Glomerular visceral epithelial cell (primary cell): Measurements from ENCODE around the gene SIK3.
A peak's percentile ranks its signal among the peaks of the same experiment; 100 is the strongest.

Experiments
- DNase-seq: peaks from one replicate; pipeline ENCODE4 v3.0.0-alpha.2; 2016; ENCODE audit errors: extremely low spot score

SIK3 gene

DNA sequence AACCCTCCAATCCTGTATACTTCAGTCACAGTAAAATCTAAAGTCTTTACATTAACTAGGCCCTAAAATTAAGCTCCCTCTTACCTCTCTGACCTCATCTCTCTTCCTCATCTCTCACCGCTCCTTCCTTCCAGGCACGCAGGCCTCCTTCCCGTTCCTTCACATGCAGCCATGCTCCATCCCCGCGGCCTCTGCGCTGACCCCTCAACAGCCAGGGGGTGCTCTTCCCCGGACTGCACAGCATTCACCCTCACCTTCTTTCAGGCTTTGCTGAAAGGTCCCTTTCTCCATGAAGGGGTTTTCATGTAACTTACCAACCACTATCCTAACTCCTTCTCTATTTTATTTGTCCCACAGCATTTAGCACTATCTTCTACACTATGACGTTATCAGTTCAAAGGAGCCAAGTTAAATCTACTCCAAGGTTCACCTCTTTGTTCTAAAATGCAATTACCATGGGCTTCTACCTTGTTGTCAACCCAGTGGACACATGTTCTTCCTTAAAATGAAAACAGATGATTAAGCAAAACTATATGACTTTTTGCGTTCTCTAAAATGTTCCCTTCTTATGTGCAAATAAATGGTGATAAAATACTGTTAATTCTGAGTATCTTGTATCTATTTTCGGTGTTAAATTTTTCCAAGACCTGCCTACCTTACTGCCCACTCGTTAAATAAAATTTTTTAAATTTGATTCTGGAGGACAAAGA, 203.0 kb downstream of the SIK3 start:
- DNase-seq: no peak

DNA sequence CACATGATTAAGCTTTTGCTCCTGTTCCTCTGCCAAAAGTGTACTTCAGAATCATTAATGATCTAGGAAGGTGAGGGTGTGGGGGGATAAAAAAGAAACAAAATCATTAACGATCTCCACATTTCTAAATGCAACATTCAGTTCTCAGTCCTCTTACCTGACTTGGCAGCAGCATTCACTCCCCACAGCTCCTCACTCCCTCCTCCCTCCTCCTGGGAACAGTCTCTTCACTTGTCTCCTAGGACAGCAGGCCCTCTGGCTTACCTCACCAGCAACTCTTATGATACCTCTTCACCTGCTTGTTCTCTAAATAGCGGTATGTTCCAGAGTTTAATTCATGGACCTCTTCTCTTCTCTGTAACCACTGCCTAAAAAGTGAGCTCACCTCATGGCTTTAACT, 204.3 kb downstream of the SIK3 start:
- DNase-seq: no peak

DNA sequence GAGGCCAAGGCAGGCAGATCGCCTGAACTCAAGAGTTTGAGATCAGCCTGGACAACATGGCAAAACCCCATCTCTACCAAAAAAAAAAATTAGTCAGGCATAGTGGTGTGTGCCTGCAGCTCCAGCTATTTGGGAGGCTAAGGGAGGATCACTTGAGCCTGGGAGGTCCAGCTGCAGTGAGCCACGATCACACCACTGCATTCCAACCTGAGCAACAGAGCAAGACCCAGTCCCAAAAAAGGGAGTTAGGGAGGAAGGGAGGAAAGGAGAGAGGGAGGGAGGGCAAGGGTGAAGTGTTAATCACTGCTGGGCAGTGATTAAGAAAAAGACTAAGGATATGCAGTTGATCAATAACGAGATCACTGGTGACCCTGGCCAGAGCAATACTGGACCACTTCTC, 204.8 kb downstream of the SIK3 start:
- DNase-seq: no peak

DNA sequence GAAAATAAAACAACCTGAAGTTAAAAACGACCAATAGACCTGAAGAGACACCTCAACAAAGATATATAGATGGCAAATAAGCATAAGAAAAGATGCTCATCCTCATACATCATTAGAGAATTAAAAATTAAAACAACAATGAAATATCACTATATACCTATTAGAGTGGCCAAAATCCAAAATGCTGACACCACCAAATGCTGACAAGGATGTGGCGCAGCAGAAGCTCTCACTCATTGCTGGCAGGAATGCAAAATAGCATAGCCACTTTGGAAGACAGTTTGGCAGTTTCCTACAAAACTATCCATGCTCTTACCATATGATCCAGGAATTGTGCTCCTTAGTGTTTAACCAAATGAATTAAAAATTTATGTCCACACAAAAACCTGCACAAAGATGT, 205.9 kb downstream of the SIK3 start:
- DNase-seq: no peak

DNA sequence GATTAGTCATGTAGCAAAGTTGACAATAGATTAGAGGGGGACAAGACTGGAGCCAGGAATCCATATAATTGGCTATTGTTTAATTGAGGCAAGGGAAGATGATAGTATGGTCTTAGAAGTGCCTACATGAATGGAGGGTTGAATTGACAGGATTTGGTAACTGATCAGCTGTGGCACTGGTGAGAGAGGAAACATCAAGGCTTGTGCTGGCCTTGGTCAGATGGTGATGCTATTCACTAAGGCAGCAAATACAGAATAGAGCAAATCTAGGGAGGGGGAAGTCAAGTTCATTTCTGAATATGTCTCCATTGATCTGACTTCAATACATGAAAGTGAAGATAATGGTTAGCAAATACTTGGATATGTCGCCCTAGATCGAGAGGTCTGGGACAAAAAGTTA, 206.5 kb downstream of the SIK3 start:
- DNase-seq: no peak

DNA sequence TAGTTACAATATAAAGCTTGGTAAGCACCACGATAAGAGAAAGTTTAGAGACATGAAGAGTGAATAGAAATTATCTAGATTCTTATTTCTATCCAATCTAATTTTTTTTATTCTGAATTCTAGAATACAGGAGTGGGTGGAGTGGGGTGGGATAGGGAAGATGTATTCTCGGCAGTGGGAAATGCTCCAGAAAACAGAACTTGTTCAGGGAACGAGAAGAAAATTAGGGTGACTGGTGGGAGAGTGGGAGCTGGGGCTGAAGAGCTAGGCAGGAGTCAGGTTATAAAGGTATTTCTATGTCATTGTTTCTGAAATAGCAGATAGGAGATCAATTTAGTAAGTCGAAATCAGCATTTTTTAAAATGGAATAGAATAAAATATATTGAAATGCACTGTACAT, 207.6 kb downstream of the SIK3 start:
- DNase-seq: no peak

DNA sequence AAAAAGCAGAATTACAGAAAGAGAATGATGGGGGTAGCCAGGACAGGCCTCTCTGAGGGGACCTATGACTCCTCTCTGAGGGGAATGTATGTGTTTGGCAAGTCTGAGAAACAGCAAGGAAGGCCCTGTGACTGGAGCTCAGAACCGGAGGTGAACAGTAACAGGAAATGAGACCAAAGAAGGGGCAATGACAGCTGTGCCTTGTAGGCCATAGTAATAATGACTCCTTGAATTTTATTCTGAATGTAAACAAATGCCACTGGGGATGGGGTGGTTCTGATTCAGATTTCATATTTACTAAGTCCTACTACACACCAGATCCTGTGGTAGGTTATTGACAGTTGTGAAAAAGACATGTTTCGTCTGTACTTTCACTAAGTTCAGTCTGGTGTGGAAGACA, 208.0 kb downstream of the SIK3 start:
- DNase-seq: no peak

DNA sequence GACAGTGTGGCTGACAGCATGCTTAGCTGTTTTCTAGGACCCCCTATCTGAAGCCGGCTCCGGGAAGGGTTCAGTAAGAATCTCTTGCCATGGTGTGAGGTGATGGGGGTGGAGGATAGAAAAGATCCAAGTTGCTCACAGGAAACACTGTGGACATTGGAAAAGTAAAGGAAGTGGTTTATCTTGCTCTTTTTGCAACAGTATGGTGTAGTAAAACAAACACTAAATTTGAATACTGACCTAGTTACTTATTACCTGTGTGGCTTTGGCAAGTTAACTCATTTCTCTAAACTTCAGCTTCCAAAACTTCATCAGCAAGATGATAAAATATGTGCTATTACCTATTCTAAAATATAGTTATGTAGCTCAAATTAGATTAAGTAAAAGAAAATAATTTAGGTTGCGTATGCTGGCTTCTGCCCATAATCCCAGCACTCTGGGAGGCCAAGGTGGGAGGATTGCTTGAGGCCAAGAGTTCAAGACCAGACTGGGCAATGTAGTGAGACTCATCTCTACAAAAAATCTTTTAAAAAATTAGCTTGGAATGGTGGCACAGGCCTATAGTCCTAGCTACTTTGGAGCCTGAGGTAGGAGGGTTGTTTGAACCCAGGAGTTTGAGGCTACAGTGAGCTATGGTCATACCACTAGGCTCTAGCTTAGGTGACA, 209.2 kb downstream of the SIK3 start:
- DNase-seq: peak; percentile 23

DNA sequence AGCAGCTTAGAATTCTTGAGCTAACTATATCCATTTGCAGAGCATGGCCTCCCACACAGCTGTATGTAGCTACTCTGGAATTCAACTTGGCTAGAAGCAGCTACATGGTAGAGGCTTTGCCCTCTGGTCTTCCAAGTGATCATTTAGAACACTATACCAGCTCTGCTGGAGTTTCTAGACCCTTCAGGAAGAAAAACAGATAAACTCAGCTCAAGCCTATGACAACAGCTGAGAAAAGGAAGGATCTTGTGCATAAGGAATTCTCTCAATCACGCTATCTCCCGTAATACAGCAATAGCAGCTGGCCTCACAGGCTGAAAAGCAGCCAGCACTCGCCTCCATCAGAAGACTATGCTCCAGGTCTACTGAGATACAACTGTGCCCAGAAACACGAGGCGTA, 210.2 kb downstream of the SIK3 start:
- no peak for DNase-seq

DNA sequence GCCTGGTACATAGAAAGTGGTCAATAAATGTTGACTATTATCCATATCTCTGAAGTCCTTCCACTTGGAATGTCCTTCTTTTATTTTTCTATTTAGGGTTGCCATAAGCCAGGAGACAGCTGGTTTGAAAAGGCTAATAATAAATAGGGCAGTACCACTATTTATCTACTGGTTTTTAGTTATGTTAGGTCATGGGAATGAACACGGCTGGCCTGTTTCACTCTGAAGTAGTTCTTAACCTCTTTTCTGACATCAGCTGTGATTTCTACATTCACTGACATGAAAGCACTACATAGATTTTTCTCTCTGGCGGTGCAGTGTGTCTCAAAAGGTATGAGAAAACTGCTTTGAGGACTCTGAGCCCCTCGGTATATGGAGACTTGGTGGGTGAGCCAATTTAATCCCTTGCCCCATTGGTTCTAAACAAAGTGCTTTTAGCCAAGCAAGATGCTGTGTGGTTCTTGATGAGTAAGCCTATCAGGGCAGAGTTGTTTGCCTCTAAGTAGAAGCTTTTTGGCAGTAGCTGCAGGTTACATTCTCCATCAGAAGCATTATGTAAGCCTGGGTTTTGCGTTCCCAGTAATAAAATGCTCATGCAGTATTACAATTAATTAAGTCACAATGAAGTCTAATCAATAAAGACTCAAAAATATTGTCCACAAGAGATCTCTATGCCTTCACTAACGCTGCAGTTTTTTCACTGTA, 212.1 kb downstream of the SIK3 start:
- no peak for DNase-seq

DNA sequence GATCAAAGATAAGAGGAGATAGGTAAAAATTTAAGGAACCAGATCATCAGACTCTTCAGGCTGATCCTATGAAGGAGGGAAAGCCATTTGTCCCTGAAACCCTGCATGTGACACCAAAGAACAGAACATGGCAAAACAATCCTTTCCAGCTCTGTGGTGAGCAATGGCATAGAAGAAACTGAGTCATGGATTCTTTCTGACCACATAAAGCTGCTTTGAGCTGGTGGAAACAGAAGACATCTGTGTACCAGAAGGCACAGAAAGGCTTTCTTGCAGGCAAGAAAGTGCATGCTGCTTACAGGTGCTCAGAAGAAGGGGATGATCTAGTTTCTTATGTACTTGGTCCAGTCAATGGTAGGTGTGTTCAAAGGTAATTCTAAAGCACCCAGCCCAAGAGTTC, 215.8 kb downstream of the SIK3 start:
- DNase-seq: peak; percentile 8

DNA sequence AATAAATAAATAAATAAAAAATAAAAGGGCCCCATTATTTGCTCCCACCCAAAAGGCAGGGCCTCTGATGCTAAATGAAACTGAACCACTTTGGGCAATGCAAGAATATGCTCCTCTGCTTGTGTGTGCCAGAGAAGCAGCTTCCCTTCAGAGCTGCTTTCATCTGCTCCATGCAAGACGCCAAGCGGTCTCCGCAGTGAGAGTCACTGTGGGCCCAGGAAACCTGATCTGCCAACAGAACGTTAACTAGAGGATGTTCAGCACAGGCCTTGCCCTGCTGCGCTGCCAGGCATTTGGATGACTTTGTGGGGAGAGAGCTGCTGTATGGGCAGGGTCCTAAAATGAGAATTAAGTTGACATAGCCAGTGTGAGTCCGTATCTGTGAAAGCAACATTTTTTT, 217.1 kb downstream of the SIK3 start:
- DNase-seq: no peak

DNA sequence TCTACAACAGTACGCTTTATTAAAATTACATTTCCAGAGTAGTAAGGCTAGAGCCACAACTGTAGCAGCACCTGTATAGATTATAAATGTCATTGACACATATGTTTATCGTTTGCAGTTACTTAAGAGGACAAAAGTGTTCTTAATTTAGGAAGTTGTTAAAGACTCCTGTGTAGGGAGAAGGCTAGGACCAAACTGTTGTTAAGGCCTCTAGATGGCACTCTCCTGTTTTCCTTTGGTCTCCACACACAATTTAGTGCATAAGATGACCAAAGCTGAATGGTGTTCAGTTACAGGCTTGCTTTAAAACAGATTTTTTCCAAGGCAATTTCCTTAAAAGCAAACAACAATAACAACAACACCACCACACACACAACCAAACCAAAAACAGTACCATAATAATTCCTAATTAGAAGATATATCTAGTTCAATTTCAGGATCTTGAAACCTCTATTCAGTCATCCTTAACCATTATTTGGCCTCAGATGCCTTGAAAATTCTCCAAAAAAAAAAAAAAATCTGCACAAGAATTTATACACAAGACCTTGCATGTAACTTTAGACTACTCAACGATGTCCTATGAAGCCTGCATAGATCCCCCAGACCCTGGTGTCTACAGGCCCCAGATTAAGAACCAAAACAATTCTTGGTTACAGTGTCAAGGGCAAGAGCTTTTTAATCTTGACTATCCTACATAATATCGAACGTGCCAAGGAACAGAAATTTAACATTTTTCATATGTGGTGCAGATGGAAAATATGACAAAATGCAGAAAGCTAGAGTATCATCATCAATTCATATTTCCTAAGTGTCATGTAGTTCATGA, 218.2 kb downstream of the SIK3 start:
- DNase-seq: peak; percentile 61

DNA sequence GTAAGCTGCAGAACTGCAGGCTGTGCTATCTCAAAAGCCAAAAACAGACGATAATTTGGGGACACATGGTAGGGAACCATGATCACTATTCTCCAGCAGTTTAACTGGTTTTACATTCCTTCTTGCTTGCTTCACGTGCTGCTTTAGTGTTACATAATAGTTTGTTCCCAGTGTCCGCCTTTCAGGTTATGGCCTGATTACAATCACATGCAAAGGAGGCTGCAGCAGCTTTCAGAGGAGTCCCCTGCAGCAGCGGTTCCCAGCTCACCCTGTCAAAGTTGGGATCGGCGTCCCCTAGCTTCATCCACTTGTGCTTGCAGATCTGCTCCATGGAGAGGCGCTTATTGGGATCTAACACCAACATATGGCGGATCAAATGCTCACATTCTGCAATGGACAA, 221.6 kb downstream of the SIK3 start:
- DNase-seq: no peak

DNA sequence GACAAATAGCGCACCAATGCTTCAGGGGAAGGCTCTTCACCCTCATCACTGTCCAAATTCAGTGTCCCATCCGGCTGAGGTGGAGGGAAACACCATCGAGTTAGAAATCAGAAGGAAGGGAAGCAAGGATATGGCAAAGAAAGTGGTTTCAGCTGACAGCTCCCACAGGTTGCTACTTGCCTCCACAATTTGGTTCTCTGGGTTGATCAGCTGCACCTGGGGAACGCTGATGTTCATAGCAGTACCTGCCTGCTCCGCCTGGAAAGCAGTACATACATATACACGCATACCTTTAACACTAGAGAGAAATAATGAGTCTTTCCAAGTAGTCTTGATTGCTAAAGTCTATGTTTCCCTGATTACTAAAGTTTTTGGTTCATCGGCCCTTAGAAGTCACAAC, 223.0 kb downstream of the SIK3 start:
- no peak for DNase-seq

DNA sequence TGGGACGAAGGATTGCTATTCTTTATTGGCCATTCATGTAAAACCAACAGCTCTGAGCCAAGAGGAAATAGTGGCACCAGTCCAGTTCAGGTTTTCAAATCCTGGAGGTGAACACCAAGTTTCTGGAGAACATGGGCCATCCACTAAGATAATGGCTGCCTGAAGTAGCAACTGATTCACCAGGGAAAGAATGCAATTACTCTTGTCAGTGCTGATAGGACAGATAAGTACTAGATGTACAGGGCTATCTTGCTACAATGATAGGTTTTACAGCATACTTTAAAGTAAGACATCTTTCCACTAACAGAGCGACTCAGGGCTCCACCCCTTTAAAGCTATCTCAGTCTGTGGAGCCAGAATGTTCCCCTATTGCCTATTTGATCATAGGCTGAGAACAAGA, 224.0 kb downstream of the SIK3 start:
- DNase-seq: no peak

DNA sequence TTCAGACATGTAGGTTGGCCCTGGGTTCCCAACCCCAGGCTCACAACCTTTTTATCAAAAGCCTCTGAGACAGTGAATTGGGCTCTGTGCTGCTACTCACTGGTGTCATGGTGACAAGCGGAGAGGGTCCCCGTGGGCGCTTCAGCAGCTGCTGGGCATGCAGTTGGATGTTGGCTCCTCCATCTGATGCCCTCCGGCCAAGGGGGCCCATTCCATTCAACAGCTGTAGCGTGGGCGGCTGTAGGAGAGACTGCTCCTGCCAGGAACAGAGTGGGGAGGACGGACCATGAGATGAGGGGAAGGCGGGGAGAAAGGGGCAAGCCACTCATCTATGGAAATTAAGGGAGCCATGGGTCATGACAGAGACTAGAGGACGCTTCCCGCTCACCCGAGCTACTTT, 224.8 kb downstream of the SIK3 start:
- no peak for DNase-seq

DNA sequence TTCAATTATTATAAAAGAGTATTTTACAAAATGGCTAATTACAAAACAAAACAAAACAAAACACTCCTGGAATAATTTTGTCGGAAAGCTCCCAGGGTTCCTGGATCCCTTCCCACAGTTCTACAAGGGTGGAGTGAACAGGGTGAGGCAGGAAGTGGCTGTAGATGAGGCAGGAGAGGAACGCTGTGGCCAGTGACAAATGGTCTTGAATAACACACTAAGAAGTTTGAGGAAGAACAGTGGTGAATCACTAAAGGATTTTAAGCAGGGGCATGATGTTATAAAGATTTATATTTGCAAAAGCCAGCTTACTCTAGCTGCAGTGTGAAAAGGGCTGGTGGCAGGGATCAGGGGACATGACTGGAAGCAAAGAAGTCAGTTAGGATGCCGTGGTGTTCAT, 227.0 kb downstream of the SIK3 start:
- DNase-seq: peak; percentile 63

DNA sequence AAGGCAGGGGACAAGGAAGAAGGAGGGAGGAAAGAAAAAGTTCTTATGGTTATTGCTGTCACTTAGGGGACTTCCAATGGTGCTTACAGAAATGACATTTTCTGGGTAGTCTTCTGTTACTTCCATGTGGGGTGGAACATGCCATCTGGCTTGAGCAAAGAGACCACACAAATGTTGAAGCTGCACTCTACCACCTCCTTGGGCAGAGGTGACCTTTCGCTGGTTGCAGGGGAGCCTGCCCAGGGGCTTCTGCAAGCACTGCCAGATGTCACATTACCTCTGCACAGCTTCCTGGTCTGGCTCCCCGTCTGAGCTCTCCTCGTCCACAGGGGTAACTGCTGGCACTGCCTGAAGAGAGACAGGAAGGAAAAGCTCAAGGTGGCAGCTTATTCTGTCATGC, 228.2 kb downstream of the SIK3 start:
- DNase-seq: no peak

DNA sequence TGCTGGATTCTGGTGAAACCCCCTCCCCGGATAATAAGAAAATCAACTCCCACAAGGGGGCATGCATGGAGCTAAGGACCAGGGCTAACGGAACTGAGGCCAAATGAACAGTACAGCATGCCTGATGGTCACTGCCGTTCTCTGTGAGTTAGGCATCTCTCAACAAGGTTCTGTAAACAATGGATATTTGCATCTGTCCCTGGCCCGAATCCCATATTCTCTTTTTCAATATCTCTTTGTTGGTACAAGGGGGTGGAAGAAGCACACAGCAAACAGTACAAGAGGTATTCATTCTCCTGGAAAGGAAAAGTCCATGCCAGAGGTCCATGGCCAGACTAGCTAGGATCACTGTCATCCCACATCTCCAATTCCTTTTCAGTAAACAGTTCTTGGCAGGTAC, 228.6 kb downstream of the SIK3 start:
- no peak for DNase-seq

DNA sequence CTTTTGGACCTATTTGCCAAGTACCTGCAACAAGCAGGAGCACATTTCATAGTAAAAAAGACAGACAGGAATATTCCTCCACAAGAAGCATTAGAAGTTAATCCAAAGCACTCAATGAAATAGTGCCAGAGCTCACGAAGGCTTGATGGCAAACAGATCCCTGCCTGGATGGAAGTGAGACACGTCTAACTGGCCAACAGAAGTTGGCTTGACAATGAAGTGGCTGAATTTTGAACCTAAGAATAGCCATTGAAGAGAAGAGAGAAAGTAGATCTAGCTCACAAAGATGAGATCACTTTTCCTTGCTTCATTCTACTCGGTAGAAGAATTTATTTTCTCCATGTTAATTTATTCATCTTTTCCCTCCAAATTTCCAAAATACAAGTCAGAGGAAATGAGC, 230.2 kb downstream of the SIK3 start:
- no peak for DNase-seq

DNA sequence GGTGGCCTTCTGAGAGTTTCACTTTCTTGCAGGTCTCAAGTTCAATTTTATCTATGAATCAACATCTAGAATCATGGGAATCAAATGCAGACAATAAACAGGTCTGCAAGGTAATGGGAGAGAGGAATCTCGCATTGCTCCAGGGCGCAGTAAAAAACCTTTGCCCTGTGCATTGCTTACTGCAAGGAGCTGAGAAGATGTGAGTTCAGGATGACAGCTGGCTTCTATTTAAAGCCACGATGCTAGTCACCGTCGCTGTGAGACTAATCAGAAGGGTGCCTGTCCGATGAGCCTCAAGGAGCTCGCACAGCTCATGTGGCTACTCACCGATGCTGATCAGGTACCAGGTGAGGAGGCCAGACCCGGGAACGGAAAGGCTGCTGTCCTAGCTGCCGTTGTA, 230.6 kb downstream of the SIK3 start:
- DNase-seq: no peak
